ENCODE data around the gene GLIPR1L2.

Gene GLIPR1L2

GRCh38 chr12:75477137-75477536 is 86.2 kb downstream of the GLIPR1L2 start:
- no peak for DNase-seq (ENCODE audit: low read depth in 2 of 2)

- DNase-seq (ENCODE audit: low read depth in 2 of 2): no peak
Measured at GRCh38 chr12:75478116-75478794, 87.4 kb downstream of the GLIPR1L2 start.

- no peak for DNase-seq (ENCODE audit: low read depth in 2 of 2)
Measured at GRCh38 chr12:75479963-75480461, 89.1 kb downstream of the GLIPR1L2 start.

GRCh38 chr12:75480469-75480949 is 89.6 kb downstream of the GLIPR1L2 start, which contains the start of gene GLIPR1:
TSS of gene GLIPR1 (plus strand) at chr12:75480755. CDS start at chr12:75480881, 126 bp downstream.
- peak; percentile 35 to 49 for DNase-seq (ENCODE audit: low read depth in 2 of 2)

GRCh38 chr12:75481013-75481705 is 90.3 kb downstream of the GLIPR1L2 start:
- DNase-seq (ENCODE audit: low read depth in 2 of 2): no peak

GRCh38 chr12:75481774-75482173 is 90.9 kb downstream of the GLIPR1L2 start:
- no peak for DNase-seq (ENCODE audit: low read depth in 2 of 2)
